ENCODE data around the gene CCDC196.
"Not testable (repeated sequence)": the region's sequence is repeated elsewhere in the genome, so short reads cannot be mapped to it uniquely, and the experiment has no call there.

CCDC196 gene

GRCh38 chr14:66543996-66544395, 57.8 kb downstream of the CCDC196 start (continued):
- TF ChIP-seq ZSCAN18 (tag by site-specific recombination; IDR thresholded peaks at IDR 0.05) (no peak), ZNF513 (tag by site-specific recombination; IDR thresholded peaks at IDR 0.05) (no peak), ZSCAN30 (tag by site-specific recombination; IDR thresholded peaks at IDR 0.05) (no peak), ZNF549 (tag by site-specific recombination; IDR thresholded peaks at IDR 0.05) (no peak), ZBTB10 (tag by site-specific recombination; IDR thresholded peaks at IDR 0.05) (no peak), TRIM28 (IDR thresholded peaks at IDR 0.05; ENCODE audit: borderline replicate concordance, low read length) (no peak)

GRCh38 chr14:66545191-66545590, 59.0 kb downstream of the CCDC196 start:
- H3K4me3 ChIP-seq (ENCODE audit: low read depth, low read length); CTCF ChIA-PET; H3K36me3 ChIP-seq (ENCODE audit: control insufficient read depth in 2 of 2, insufficient read depth in 1 of 2, low read length in 2 of 2); POLR2A ChIA-PET; H3K4me1 ChIP-seq (ENCODE audit: control insufficient read depth, insufficient read depth, low read length); H3K9me3 ChIP-seq (ENCODE audit: control insufficient read depth, insufficient read depth, low read depth, low read length); H3K27ac ChIP-seq (ENCODE audit: extremely low read depth, low read depth, low read length): not testable (repeated sequence)

- H3K36me3 ChIP-seq (ENCODE audit: control insufficient read depth in 2 of 2, insufficient read depth in 1 of 2, low read length in 2 of 2); POLR2A ChIA-PET; CTCF ChIA-PET; H3K27ac ChIP-seq (ENCODE audit: extremely low read depth, low read depth, low read length); H3K9me3 ChIP-seq (ENCODE audit: control insufficient read depth, insufficient read depth, low read depth, low read length); H3K4me3 ChIP-seq (ENCODE audit: low read depth, low read length); H3K4me1 ChIP-seq (ENCODE audit: control insufficient read depth, insufficient read depth, low read length): not testable (repeated sequence)
Measured at GRCh38 chr14:66545751-66546150, 59.6 kb downstream of the CCDC196 start.
